22Rv1 (cell line): Measurements from ENCODE around the gene TTC7B.

Experiments
- H3K27ac ChIP-seq: fragments of 450-650 bp; 2 replicates; pipeline ENCODE4 v1.5.1; 2017
- CTCF ChIP-seq: fragments of 450-650 bp; IDR thresholded peaks from 2 replicates; pipeline ENCODE4 v1.5.1; 2017; ENCODE audit warnings: mild to moderate bottlenecking
- ZFX ChIP-seq: fragments of 450-650 bp; IDR thresholded peaks from 2 replicates; pipeline ENCODE4 v1.6.1; 2017; ENCODE audit warnings: antibody characterized with exemption, borderline replicate concordance

Gene TTC7B

GRCh38 chr14:90758028-90758889 lies 58.0 kb downstream of the TTC7B start:
- 0 out of 2 replicates have a peak overlapping the region, but pooled peaks have one; percentile 22 for H3K27ac ChIP-seq
- TF ChIP-seq CTCF: peak; percentile 84
- TF ChIP-seq ZFX: no peak

- TF ChIP-seq CTCF: no peak
- TF ChIP-seq ZFX: no peak
- no peak overlapping the region for H3K27ac ChIP-seq
Measured at GRCh38 chr14:90757452-90757851, 58.8 kb downstream of the TTC7B start.

- no peak for TF ChIP-seq CTCF
- TF ChIP-seq ZFX: no peak
Measured at GRCh38 chr14:90756755-90757345, 59.4 kb downstream of the TTC7B start.

GRCh38 chr14:90755661-90756304 lies 60.4 kb downstream of the TTC7B start:
- H3K27ac ChIP-seq: no peak overlapping the region
- no peak for TF ChIP-seq CTCF
- TF ChIP-seq ZFX: no peak

More at GRCh38 chr14:90756755-90757345, 59.4 kb downstream of the TTC7B start:
- H3K27ac ChIP-seq: no peak overlapping the region

- TF ChIP-seq CTCF (no peak), ZFX (no peak)
- no peak overlapping the region for H3K27ac ChIP-seq
Measured at GRCh38 chr14:90753456-90754005, 62.7 kb downstream of the TTC7B start.

- TF ChIP-seq CTCF: no peak
- TF ChIP-seq ZFX: no peak
- H3K27ac ChIP-seq: no peak overlapping the region
Measured at GRCh38 chr14:90750701-90751100, 65.5 kb downstream of the TTC7B start.

- H3K27ac ChIP-seq: no peak overlapping the region
- TF ChIP-seq CTCF (no peak), ZFX (no peak)
Measured at GRCh38 chr14:90750191-90750590, 66.0 kb downstream of the TTC7B start.
